Cardiac ventricle fibroblast (primary cell): ENCODE data around the gene ATP6V1G3. TPM values are rescaled to one million over a fixed set of nuclear protein-coding genes. Genes with fewer than 3 reads are reported as not detected.

ENCODE experiments used
- total RNA-seq: library from RNA; depleted of rRNA; stranded (reverse); fragments of >200 nt; gene quantifications from 2 replicates; pipeline ENCODE4 v1.2.3, GENCODE V29; 2015

ATP6V1G3 gene
- not detected in 2 replicates for total RNA-seq

GRCh38 chr1:198540580-198540979, at the start of gene ATP6V1G3:
TSS of gene ATP6V1G3 (minus strand) at chr1:198540680. CDS start at chr1:198540650, 30 bp downstream.

Other genes starting within 250 kb of the ATP6V1G3 start
- not detected in 2 replicates for gene PTPRC, start 98.4 kb upstream of the ATP6V1G3 start, total RNA-seq